ENCODE measurements around the gene EPB41L5. TPM values are rescaled to one million over a fixed set of nuclear protein-coding genes. Genes with fewer than 3 reads are reported as not detected.

The EPB41L5 gene
- total and polyA plus RNA-seq, 7 donors: 8.2 to 24.3 (median 16.9) TPM

DNA sequence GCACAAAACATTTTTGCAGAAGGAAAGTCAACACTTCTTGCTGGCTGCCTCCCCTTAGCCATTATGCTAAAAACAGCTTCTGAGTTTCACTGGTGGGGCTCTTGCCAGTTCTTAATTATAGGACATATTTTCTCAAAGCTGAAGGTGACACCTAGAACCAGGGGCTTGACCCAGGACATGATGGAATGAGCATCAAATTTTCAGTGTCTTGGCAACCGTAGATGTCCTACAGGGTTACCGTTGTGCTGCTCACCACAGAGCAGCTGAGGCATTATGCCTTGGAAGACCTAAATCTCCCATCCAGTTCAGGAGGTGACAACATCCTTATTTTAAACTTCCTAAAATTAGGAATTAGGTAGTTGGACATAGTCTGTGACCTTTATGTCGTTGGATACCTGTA, 163.6 kb downstream of the EPB41L5 start:
- Histone ChIP-seq H3K36me3 (peaks cover 0 to 8% (median 0%) of the 10 kb centered on the region in 4 donors), H3K9me3 (no peaks in the 10 kb centered on the region), H3K4me1 (peaks cover 0 to 6% (median 0%) of the 10 kb centered on the region in 4 donors), H3K27me3 (no peaks in the 10 kb centered on the region), H3K27ac (peak overlapping the region in 1 of 4 donors; percentile 17), H3K4me3 (no peak overlapping the region)
- TF ChIP-seq POLR2AphosphoS5 (IDR thresholded peaks at IDR 0.05) (no peak), POLR2A (IDR thresholded peaks at IDR 0.05) (no peak), EP300 (IDR thresholded peaks at IDR 0.05) (no peak)
- TF ChIP-seq, protein P1, sequence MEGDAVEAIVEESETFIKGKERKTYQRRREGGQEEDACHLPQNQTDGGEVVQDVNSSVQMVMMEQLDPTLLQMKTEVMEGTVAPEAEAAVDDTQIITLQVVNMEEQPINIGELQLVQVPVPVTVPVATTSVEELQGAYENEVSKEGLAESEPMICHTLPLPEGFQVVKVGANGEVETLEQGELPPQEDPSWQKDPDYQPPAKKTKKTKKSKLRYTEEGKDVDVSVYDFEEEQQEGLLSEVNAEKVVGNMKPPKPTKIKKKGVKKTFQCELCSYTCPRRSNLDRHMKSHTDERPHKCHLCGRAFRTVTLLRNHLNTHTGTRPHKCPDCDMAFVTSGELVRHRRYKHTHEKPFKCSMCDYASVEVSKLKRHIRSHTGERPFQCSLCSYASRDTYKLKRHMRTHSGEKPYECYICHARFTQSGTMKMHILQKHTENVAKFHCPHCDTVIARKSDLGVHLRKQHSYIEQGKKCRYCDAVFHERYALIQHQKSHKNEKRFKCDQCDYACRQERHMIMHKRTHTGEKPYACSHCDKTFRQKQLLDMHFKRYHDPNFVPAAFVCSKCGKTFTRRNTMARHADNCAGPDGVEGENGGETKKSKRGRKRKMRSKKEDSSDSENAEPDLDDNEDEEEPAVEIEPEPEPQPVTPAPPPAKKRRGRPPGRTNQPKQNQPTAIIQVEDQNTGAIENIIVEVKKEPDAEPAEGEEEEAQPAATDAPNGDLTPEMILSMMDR (IDR thresholded peaks at IDR 0.05): no peak
- intact Hi-C loops (cut with DNase I): loop anchor here (10.0 kb wide), 1 partner anchor 162 kb away; the partner anchor contains the start of gene EPB41L5
- DNase-seq: no peak
- WGBS, 2 donors: 59 to 83% methylated on average over 3 of the region's 3 CpGs

DNA sequence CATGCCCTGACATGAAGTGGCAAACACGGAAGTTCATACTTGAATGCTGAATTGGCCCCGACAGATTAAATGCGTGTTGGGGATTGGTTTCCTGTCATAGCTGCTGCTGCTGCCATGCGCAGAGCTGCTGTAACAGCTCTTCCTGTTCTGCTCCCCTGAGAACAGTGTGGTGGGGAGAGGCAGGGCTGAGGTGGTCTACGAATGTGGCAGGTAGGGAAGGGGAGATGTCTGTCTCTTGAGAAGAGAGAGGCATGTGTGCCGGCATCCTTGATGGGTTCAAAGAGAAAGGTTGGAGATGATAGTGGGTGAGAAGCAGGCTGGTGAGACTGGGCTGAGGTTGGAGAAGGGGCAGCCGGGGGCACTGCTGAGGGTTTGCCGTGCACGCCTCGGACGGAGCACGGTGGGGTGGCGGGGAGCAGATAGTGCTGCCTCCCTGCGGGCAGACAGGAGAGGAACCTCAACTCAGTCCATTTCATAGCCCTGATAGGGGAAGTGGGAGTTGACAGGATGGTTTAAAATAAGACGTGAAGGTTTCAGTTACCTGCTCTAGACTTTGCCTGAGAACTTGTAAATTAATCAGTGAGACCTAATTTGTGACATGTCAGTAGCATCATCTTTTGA, 164.2 kb downstream of the EPB41L5 start:
- Histone ChIP-seq H3K36me3 (peaks cover 0 to 12% (median 0%) of the 10 kb centered on the region in 4 donors), H3K27me3 (no peaks in the 10 kb centered on the region), H3K9me3 (no peaks in the 10 kb centered on the region), H3K27ac (peak overlapping the region in 1 of 4 donors; percentile 17), H3K4me1 (peaks cover 0 to 6% (median 0%) of the 10 kb centered on the region in 4 donors), H3K4me3 (peak overlapping the region in 1 of 4 donors; percentile 16)
- intact Hi-C loops (cut with DNase I): loop anchor here (10.0 kb wide), 1 partner anchor 162 kb away; the partner anchor contains the start of gene EPB41L5
- WGBS, 2 donors: 42 to 87% methylated on average over 15 of the region's 15 CpGs
- DNase-seq: no peak
- TF ChIP-seq, protein P1 (IDR thresholded peaks at IDR 0.05): no peak
- TF ChIP-seq POLR2AphosphoS5 (IDR thresholded peaks at IDR 0.05) (no peak), POLR2A (IDR thresholded peaks at IDR 0.05) (no peak), EP300 (IDR thresholded peaks at IDR 0.05) (no peak)

DNA sequence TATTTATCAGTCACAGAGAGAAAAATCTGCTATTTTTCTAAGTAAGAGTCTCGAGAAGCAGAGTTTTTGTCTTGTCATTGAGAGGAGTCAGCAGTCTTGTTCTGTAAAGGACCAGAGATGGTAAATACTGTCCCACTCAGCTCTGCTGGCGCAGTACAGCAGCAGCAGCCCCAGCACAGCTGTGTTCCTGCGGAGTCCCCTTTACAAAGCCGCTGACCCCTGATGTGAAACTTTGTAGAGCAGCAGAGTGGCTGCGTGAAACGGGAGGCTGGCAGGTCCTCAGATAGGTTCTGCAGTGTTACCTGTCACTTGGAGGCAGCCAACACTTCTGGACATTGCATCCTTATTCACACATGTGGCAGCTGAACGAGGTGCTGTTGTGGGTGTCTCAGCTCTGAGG, 165.1 kb downstream of the EPB41L5 start:
- intact Hi-C loops (cut with DNase I): loop anchor here (10.0 kb wide), 1 partner anchor 163 kb away; the partner anchor contains the start of gene EPB41L5
- Histone ChIP-seq H3K9me3 (no peaks in the 10 kb centered on the region), H3K4me1 (peaks cover 0 to 6% (median 0%) of the 10 kb centered on the region in 4 donors), H3K4me3 (no peak overlapping the region), H3K27ac (no peak overlapping the region), H3K27me3 (no peaks in the 10 kb centered on the region), H3K36me3 (peaks cover 0 to 12% (median 0%) of the 10 kb centered on the region in 4 donors)
- TF ChIP-seq, protein P1 (IDR thresholded peaks at IDR 0.05): no peak
- TF ChIP-seq POLR2A (IDR thresholded peaks at IDR 0.05) (no peak), EP300 (IDR thresholded peaks at IDR 0.05) (no peak), POLR2AphosphoS5 (IDR thresholded peaks at IDR 0.05) (no peak)
- 86 to 91% methylated on average over 7 of the region's 7 CpGs for WGBS, 2 donors
- no peak for DNase-seq

DNA sequence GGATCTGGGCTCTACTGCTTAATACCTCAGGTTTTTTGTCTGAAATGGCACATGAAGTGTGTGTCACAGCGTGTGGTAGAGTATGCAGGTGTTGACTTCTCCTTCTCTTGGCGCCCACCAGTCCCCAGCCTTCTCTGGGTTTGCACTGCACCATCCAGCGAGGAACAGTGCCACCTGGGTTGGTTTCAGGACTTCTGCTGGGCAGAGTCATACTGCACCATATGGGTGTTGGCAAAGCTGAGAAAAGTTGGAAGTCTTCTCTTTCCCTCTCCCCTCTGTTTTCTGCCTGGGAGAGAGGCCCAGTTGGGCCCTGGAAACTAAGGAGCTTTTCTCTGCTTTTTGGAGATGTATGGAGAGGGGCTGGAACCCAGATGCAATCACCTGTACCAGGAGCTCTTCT, 166.5 kb downstream of the EPB41L5 start:
- 94 to 95% methylated on average over 3 of the region's 3 CpGs for WGBS, 2 donors
- intact Hi-C loops (cut with DNase I): loop anchor here (10.0 kb wide), 1 partner anchor 165 kb away; the partner anchor contains the start of gene EPB41L5

More for the DNA sequence above, 166.5 kb downstream of the EPB41L5 start:
- Histone ChIP-seq H3K4me3 (no peak overlapping the region), H3K9me3 (no peaks in the 10 kb centered on the region), H3K4me1 (peaks cover 0 to 5% (median 0%) of the 10 kb centered on the region in 4 donors), H3K36me3 (peaks cover 0 to 12% (median 0%) of the 10 kb centered on the region in 4 donors), H3K27ac (no peak overlapping the region), H3K27me3 (no peaks in the 10 kb centered on the region)
- no peak for TF ChIP-seq EP300 (IDR thresholded peaks at IDR 0.05)
- no peak for TF ChIP-seq POLR2A (IDR thresholded peaks at IDR 0.05)
- no peak for TF ChIP-seq POLR2AphosphoS5 (IDR thresholded peaks at IDR 0.05)
- TF ChIP-seq, protein P1 (IDR thresholded peaks at IDR 0.05): no peak
- DNase-seq: no peak

Measured in sigmoid colon (tissue), 7 donors.